ENCODE results near the gene TOP2A.

The TOP2A gene

DNA sequence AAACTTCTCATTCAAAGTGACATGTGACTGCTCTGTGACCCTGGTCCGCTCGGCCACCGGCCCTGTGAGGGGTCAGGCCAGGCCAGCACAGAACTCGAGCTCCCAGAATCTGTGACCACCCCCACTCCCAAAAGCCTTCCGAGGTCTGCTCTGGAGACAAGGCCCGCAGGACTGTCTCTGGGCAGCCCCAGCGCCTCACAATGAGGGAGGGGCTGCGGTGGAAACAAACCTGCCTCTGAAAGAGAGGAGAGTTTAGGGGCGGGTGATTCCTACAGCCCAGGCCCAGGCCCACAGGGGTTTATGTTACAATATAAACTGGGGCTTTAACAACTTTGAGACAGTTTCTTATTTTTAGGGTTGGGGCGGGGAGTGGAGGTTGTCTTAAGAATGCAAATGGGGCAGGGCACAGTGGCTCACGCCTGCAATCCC, 45.4 kb upstream of the TOP2A start:
- POLR2A ChIA-PET = interaction anchor here (0.7 to 1.3 kb wide), 6 partner anchors 13 to 1226 kb away, joined by 3 to 5 read pairs (median 3); partner anchors contain the start of gene IGFBP4

DNA sequence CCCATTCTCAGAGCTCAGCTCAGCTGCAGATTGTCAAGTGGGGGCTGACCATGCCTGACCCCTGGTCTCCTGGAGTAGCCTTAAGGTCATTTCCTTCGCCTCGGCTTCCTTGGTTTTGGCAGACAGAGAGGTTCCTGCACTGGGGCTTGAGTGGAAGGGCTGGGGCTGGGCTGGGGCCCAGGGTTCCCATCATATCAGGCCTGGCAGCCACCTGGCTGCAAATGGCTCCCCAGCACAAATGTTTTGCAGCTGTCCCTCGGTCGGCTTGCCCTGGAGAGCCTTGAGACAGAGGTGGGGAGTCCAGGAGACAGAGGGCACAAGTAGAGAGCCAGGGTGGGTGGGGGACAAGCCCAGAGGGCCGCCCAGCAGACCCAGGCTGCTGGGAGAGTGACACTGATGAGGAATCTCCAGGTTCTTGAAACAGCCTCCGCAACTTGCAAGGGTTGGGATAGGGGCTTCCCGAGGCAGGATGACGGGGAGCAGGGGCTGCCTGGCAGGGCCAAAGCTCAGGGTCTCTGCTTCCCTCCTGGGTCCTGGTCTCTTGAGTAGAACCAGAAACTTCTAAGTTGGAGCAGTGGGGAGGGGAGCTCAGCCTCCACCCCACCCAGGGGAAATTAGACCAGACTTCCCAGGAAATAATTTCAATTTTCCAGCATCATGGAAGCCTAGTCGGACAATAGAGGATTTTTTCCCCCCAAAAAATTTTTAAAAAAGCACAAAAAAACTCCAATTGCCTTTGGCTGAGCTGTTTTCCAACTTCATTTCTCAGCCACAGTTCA, 44.8 kb upstream of the TOP2A start:
- TF ChIP-seq CTCF (IDR thresholded peaks at IDR 0.05; ENCODE audit: insufficient read depth, low read length, missing control alignments) = no peak
- H3K4me3 ChIP-seq (ENCODE audit: low read depth, low read length) = no peak overlapping the region
- no peak for DNase-seq (ENCODE audit: low read depth, low spot score)
- ChIA-PET POLR2A (interaction anchor here (0.9 to 1.3 kb wide), 5 partner anchors 14 to 1227 kb away, joined by 3 to 5 read pairs (median 3); partner anchors contain the start of gene IGFBP4), CTCF (interaction anchor here (0.8 to 5.0 kb wide), 7 partner anchors 14 to 97 kb away, joined by 3 to 27 read pairs (median 3); no protein-coding TSS in a partner anchor)

More for the DNA sequence above, 45.4 kb upstream of the TOP2A start:
- no peak overlapping the region for H3K4me3 ChIP-seq (ENCODE audit: low read depth, low read length)
- DNase-seq (ENCODE audit: low read depth, low spot score) = no peak
- TF ChIP-seq CTCF (IDR thresholded peaks at IDR 0.05; ENCODE audit: insufficient read depth, low read length, missing control alignments) = no peak
- CTCF ChIA-PET = interaction anchor here (0.8 to 1.7 kb wide), 4 partner anchors 14 to 72 kb away, joined by 3 to 7 read pairs (median 3); no protein-coding TSS in a partner anchor

- POLR2A ChIA-PET = interaction anchor here (1.1 kb wide), 1 partner anchor 72 kb away, joined by 3 read pairs; no protein-coding TSS in a partner anchor
- H3K4me3 ChIP-seq (ENCODE audit: low read depth, low read length) = no peak overlapping the region
- CTCF ChIA-PET = interaction anchor here (0.8 to 5.0 kb wide), 7 partner anchors 9 to 99 kb away, joined by 3 to 27 read pairs (median 4); no protein-coding TSS in a partner anchor
- no peak for DNase-seq (ENCODE audit: low read depth, low spot score)
- TF ChIP-seq CTCF (IDR thresholded peaks at IDR 0.05; ENCODE audit: insufficient read depth, low read length, missing control alignments) = no peak
Observed at GRCh38 chr17:40461732-40462342, 44.1 kb upstream of the TOP2A start.

GRCh38 chr17:40460968-40461731, 43.5 kb upstream of the TOP2A start:
- no peak for DNase-seq (ENCODE audit: low read depth, low spot score)
- ChIA-PET POLR2A (no interaction called here), CTCF (interaction anchor here (0.8 to 5.0 kb wide), 7 partner anchors 10 to 99 kb away, joined by 3 to 27 read pairs (median 7); no protein-coding TSS in a partner anchor)
- H3K4me3 ChIP-seq (ENCODE audit: low read depth, low read length) = no peak overlapping the region
- no peak for TF ChIP-seq CTCF (IDR thresholded peaks at IDR 0.05; ENCODE audit: insufficient read depth, low read length, missing control alignments)

- CTCF ChIA-PET = interaction anchor here (1.2 to 5.0 kb wide), 5 partner anchors 10 to 73 kb away, joined by 3 to 27 read pairs (median 9); no protein-coding TSS in a partner anchor
- no peak overlapping the region for H3K4me3 ChIP-seq (ENCODE audit: low read depth, low read length)
- DNase-seq (ENCODE audit: low read depth, low spot score) = no peak
- TF ChIP-seq CTCF (IDR thresholded peaks at IDR 0.05; ENCODE audit: insufficient read depth, low read length, missing control alignments) = no peak
- POLR2A ChIA-PET = interaction anchor here (1.6 kb wide), 1 partner anchor 9 kb away, joined by 3 read pairs; no protein-coding TSS in a partner anchor
Observed at GRCh38 chr17:40460604-40460967, 42.9 kb upstream of the TOP2A start.
